Heart right ventricle (tissue), 16 donors: ENCODE data around the gene SRRD. TPM values are rescaled to one million over a fixed set of nuclear protein-coding genes. Genes with fewer than 3 reads are reported as not detected.
A peak's percentile ranks its signal among the peaks of the same experiment; 100 is the strongest.

Experiments used
- ATAC-seq, 8 donors: fragments of 200-7000 bp; cut with Tn5 transposase; one replicate each; pipeline ENCODE4 v1.9.1; 2020; ENCODE audit warnings: mild to moderate bottlenecking in 8 of 8, moderate library complexity in 8 of 8, moderate number of reproducible peaks in 1 of 8
- DNase-seq, 2 donors: peaks; one replicate each; pipeline ENCODE4 v3.0.0-alpha.2; 2020
- H3K27ac ChIP-seq, 10 donors: fragments of 200-600 bp; sonication (generic) in 2 of 10; one replicate each; pipeline versions ENCODE4 v1.5.0 to v1.8.0; 2020 to 2022; ENCODE audit warnings: mild to moderate bottlenecking in 3 of 10
- H3K27me3 ChIP-seq, 7 donors: fragments of 200-600 bp; one replicate each; pipeline ENCODE4 v1.8.0; 2021 to 2022; ENCODE audit warnings: mild to moderate bottlenecking in 2 of 7
- H3K36me3 ChIP-seq, 9 donors: fragments of 200-600 bp; sonication (generic) in 1 of 9; one replicate each; pipeline versions ENCODE4 v1.5.0 to v1.8.0; 2020 to 2022; ENCODE audit warnings: mild to moderate bottlenecking in 2 of 9
- H3K4me1 ChIP-seq, 9 donors: fragments of 200-600 bp; sonication (generic) in 1 of 9; one replicate each; pipeline versions ENCODE4 v1.5.0 to v1.8.0; 2020 to 2022; ENCODE audit warnings: mild to moderate bottlenecking in 4 of 9
- H3K4me3 ChIP-seq, 10 donors: fragments of 200-600 bp; sonication (generic) in 2 of 10; one replicate each; pipeline versions ENCODE4 v1.5.0 to v1.8.0; 2020 to 2022; ENCODE audit warnings: mild to moderate bottlenecking in 7 of 10, moderate library complexity in 2 of 10
- H3K9me3 ChIP-seq, 11 donors: fragments of 200-600 bp in 10 of 11; sonication (generic) in 2 of 11; one replicate each; pipeline versions ENCODE4 v1.5.0 to v1.8.0; 2013 to 2022; ENCODE audit warnings: mild to moderate bottlenecking in 2 of 11, control low read depth in 1 of 11, moderate library complexity in 1 of 11
- WGBS, 2 donors: extraction: QIAGEN DNeasy Blood & Tissue Kit; methylation state at CpG; one replicate each; pipeline ENCODE4 v1.1.7; 2013; ENCODE audit warnings: inconsistent platforms in 1 of 2; 5-methylcytosine and 5-hydroxymethylcytosine counted together
- intact Hi-C, 10 donors: fragments of 100-400 bp; cut with DNase I; formaldehyde crosslinking; loops; one replicate each; pipeline versions ENCODE4 v1.11.1 to v1.14.2; 2022
- polyA plus RNA-seq, 2 donors: library from polyadenylated mRNA; stranded (reverse); fragments of 200-250 nt; gene quantifications; one replicate each; pipeline ENCODE4 v1.2.3, GENCODE V29; 2013
- total RNA-seq, 10 donors: library from RNA; stranded (reverse); fragmentation: NEBNext Ultra II Directional in 3 of 10; extraction: Animal tissue kit (Norgen Biotek cat#: 25700) in 3 of 10; gene quantifications; one replicate each; pipeline versions ENCODE4 v1.2.1 to v1.2.4, GENCODE V29; 2021 to 2023
- TF ChIP-seq, protein P1 (sequence below), 9 donors: fragments of 200-600 bp; sonication (generic) in 2 of 9; IDR thresholded peaks; one replicate each; pipeline versions ENCODE4 v1.5.0 to v1.8.0; 2021 to 2022; ENCODE audit warnings: antibody characterized with exemption in 9 of 9, mild to moderate bottlenecking in 5 of 9, moderate library complexity in 1 of 9
- donor health status: Arrhythmogenic right ventricular cardiomyopathy.
- donor health status: ischemic (EF 13 %, LVEDD 7.1; RV severe dilation, severe dysfunction).
- donor health status: healthy with polysubstance abuse.
- donor health status: DM: no; HTN: yes; CAD: no.
- donor health status: DM: no; HTN: no; CAD: no.
- donor health status: ischemic (EF 25% LVEDD 6.9; RV normal size, moderate dysfunction).
- donor health status: ischemic (EF 25% LVEDD 5.7; RV mildly dilated, moderate dysfunction).
- donor health status: healthy.
- donor health status: DM: yes; HTN: yes; CAD: no.
- donor health status: Ischemic cardiomyopathy.
- donor health status: ischemic (EF 35%, LVEDD 5.7; RV mildly dilated, moderate dysfunction).
- donor health status: nonischemic (EF 11% LVEDD 7.7; RV severe dilation, severe dysfunction).
- donor health status: DM: yes; HTN: yes; CAD: no.
- donor health status: PGD.
- donor health status: ischemic (EF 29% LVEDD 5.4; RV normal size, mild dysfunction).
- donor health status: nonischemic (EF 23%, LVEDD 6.1; RV moderate dilation, normal function).

SRRD gene
- total and polyA plus RNA-seq, 12 donors: 11.9 to 26.3 (median 20.7) TPM

DNA sequence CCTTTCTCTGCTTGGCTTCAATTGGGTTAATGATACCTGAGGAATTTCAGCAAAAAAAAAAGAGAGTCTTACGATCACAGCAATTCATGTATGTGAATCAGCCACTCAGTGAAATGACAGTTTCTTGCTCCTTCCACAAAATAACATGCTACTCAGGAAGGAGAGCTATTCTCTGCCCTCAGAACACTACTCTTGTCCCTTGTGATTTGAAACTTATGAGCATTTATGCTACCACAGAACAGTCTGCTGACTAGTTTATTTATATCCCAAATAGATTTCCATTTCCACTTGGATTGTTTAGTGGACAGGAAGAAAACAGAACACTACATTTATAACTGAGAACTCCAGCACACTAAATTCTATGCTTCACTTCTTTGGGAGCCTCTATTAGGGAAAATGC, 20.1 kb downstream of the SRRD start:
- peak overlapping the region in 2 of 10 donors; percentile 5 to 16 for H3K4me3 ChIP-seq
- no peaks in the 10 kb centered on the region for H3K27me3 ChIP-seq
- H3K4me1 ChIP-seq: peaks cover 4 to 27% (median 22%) of the 10 kb centered on the region in 9 donors
- no peak for DNase-seq
- H3K27ac ChIP-seq: peak overlapping the region; percentile 29 to 80 (median 69)
- intact Hi-C loops: loop anchor here in 2 of 10 donors (1.0 to 5.0 kb wide), 2 partner anchors 24 to 84 kb away; no protein-coding TSS in a partner anchor
- peak in 5 of 8 donors; percentile 35 to 82 (median 58) for ATAC-seq
- TF ChIP-seq, protein P1, sequence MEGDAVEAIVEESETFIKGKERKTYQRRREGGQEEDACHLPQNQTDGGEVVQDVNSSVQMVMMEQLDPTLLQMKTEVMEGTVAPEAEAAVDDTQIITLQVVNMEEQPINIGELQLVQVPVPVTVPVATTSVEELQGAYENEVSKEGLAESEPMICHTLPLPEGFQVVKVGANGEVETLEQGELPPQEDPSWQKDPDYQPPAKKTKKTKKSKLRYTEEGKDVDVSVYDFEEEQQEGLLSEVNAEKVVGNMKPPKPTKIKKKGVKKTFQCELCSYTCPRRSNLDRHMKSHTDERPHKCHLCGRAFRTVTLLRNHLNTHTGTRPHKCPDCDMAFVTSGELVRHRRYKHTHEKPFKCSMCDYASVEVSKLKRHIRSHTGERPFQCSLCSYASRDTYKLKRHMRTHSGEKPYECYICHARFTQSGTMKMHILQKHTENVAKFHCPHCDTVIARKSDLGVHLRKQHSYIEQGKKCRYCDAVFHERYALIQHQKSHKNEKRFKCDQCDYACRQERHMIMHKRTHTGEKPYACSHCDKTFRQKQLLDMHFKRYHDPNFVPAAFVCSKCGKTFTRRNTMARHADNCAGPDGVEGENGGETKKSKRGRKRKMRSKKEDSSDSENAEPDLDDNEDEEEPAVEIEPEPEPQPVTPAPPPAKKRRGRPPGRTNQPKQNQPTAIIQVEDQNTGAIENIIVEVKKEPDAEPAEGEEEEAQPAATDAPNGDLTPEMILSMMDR (IDR thresholded peaks at IDR 0.05): no peak
- H3K36me3 ChIP-seq: peaks cover 4 to 100% (median 95%) of the 10 kb centered on the region in 9 donors
- no peaks in the 10 kb centered on the region for H3K9me3 ChIP-seq
- 30 to 38% methylated on average over 1 of the region's 1 CpG for WGBS, 2 donors

DNA sequence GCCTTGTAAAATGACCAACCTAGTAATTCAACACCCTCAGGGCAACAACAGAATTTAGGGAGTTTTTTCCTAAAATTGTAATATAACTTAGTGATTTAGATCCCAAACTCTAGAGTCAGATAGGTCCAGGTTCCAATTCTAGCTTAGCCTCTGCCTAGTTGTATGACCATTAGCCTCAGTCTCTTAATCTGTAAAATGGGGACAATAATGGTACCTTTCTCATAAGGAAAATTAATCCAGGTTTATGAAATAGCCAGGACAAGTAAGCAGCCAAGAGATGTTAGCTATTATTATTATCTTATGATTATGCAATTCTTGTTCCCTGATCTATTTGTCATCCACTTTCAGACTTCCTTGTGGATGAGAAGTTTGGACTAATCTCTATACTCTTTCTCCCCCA, 24.5 kb downstream of the SRRD start:
- H3K36me3 ChIP-seq: peaks cover 0 to 78% (median 66%) of the 10 kb centered on the region in 9 donors
- H3K9me3 ChIP-seq: no peaks in the 10 kb centered on the region
- H3K27ac ChIP-seq: no peak overlapping the region
- H3K4me3 ChIP-seq: no peak overlapping the region
- TF ChIP-seq, protein P1 (IDR thresholded peaks at IDR 0.05): no peak
- intact Hi-C loops: no loop called here
- DNase-seq (no peak), ATAC-seq (no peak)
- H3K4me1 ChIP-seq: peaks cover 4 to 38% (median 32%) of the 10 kb centered on the region in 9 donors
- no peaks in the 10 kb centered on the region for H3K27me3 ChIP-seq

GRCh38 chr22:26512149-26512793, 28.6 kb downstream of the SRRD start, which contains the start of gene TFIP11:
Gene TFIP11 (minus strand): TSS chr22:26512473. CDS start chr22:26510272, 2,201 bp downstream.
- Histone ChIP-seq H3K4me1 (peaks cover 0 to 31% (median 22%) of the 10 kb centered on the region in 9 donors), H3K9me3 (no peaks in the 10 kb centered on the region), H3K27ac (peak within 1 kb of the TSS in 9 of 10 donors; percentile 56 to 93 (median 82)), H3K27me3 (no peaks in the 10 kb centered on the region), H3K36me3 (peaks cover 0 to 36% (median 28%) of the 10 kb centered on the region in 9 donors), H3K4me3 (peak within 1 kb of the TSS; percentile 65 to 100 (median 82))
- 0 to 1% methylated on average over 40 of the region's 40 CpGs for WGBS, 2 donors
- DNase-seq (peak; percentile 95 to 96), ATAC-seq (peak; percentile 96 to 100 (median 99))
- TF ChIP-seq, protein P1 (IDR thresholded peaks at IDR 0.05): no peak
- intact Hi-C loops: loop anchor here in 7 of 10 donors (5.0 to 10.0 kb wide), 4 partner anchors 70 to 80 kb away; partner anchors contain the start of gene TPST2 (in 1 of the 7)

DNA sequence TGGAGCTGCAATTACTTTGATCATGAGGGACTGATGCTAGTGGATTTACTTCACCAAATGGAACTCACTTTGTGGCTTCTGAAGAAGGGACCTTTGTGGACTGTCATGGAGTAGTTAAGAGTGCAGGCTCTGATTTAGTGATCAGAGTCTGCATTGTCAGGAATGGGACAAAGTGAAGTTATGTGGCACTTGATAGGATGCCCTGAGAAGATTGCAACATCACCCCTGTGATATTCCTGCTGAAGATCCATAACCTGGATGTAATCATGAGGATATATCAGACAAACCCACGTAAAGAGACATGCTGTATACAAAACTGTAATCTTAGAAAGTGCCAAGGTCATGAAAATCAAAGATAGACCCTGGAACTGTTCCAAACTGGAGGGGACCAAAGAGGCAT, 30.2 kb downstream of the SRRD start:
- intact Hi-C loops: loop anchor here in 7 of 10 donors (5.0 to 10.0 kb wide), 4 partner anchors 68 to 78 kb away; partner anchors contain the start of gene TPST2 (in 1 of the 7)
- TF ChIP-seq, protein P1 (IDR thresholded peaks at IDR 0.05): no peak
- ATAC-seq (no peak), DNase-seq (no peak)
- Histone ChIP-seq H3K27me3 (no peaks in the 10 kb centered on the region), H3K4me1 (peaks cover 0 to 31% (median 22%) of the 10 kb centered on the region in 9 donors), H3K9me3 (no peaks in the 10 kb centered on the region), H3K4me3 (no peak overlapping the region), H3K27ac (no peak overlapping the region), H3K36me3 (peaks cover 0 to 21% (median 15%) of the 10 kb centered on the region in 9 donors)
- WGBS, 2 donors: 29 to 39% methylated on average over 1 of the region's 1 CpG
